AG04450 (cell line): Measurements from ENCODE around the gene SPG11. TPM values are rescaled to one million over a fixed set of nuclear protein-coding genes. Genes with fewer than 3 reads are reported as not detected.
"Not testable (repeated sequence)": the region's sequence is repeated elsewhere in the genome, so short reads cannot be mapped to it uniquely, and the experiment has no call there.

Source experiments
- CTCF ChIA-PET: fragments of 300-600, 350-600 bp; formaldehyde crosslinking; extraction: SDS; loops from one replicate; lab custom pipeline; 2022; ENCODE audit warnings: antibody characterized with exemption, inconsistent platforms; lab: Charles Lee
- POLR2A ChIA-PET: fragments of 350-600 bp; formaldehyde crosslinking; extraction: SDS; loops from one replicate; lab custom pipeline; 2021; ENCODE audit warnings: antibody characterized with exemption, inconsistent platforms; lab: Yijun Ruan, JAX
- DNase-seq: peaks from one replicate; pipeline ENCODE4 v3.0.0-alpha.2; 2011; ENCODE audit warnings: low read depth, low spot score
- H3K27ac ChIP-seq: one replicate; pipeline ENCODE4 v1.5.1; 2012; ENCODE audit warnings: low read depth, low read length, control low read depth
- H3K27me3 ChIP-seq: one replicate; pipeline ENCODE4 v1.6.0; 2012; ENCODE audit warnings: low read length; ENCODE audit not compliant: control insufficient read depth, insufficient read depth
- H3K4me3 ChIP-seq: 2 replicates; pipeline ENCODE4 v1.5.1; 2011; ENCODE audit warnings: mild to moderate bottlenecking, low read depth, low read length, control low read depth
- H3K9me3 ChIP-seq: 2 replicates; pipeline ENCODE4 v1.5.1; 2012; ENCODE audit warnings: low read length; ENCODE audit not compliant: control insufficient read depth, insufficient read depth
- polyA plus RNA-seq: library from polyadenylated mRNA; depleted of rRNA; stranded (reverse); fragments of >200 nt; gene quantifications from 2 replicates; pipeline ENCODE4 v1.2.3, GENCODE V29; 2011
- TF ChIP-seq, protein P1 (sequence below): IDR thresholded peaks from 2 replicates; pipeline ENCODE4 v1.5.1; 2011; ENCODE audit warnings: low read depth, low read length, control low read depth, inconsistent platforms

The SPG11 gene
- polyA plus RNA-seq, 1 experiment: 39.6 TPM

DNA sequence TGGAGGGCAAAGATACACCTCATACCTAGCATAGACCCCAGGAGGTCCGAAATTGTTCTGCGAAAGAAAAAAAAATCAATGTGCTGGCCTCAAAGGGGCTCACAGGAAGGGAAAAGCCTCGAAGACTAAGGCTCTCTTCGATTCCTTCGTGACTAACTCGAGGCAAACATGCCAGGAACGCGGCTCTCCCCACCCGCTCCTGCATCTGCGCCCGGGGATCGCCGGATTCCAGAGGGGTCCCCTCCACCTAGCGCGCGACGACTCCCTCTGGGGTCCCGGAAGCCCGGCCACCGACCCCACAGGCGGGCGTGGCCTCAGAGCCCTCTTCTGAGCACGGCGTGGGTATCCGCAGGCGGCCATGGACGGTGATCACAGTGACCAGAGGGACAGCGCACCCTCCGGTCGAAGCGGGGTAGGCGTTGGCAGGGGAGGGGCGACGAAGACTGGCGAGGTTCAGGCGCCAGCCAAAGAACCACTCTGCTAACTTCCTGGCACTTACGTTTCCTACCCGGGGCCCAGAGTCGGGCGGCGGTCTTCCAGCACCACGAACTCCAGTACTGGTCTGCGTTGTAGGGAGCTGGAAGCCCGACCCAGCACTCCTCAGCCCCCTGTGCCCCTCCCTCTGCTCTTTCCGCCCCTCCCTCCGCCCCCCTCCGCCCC is 127.0 kb downstream of the SPG11 start:
- CTCF ChIA-PET: interaction anchor here (0.7 to 1.0 kb wide), 2 partner anchors 9 to 664 kb away, joined by 3 to 6 read pairs; no protein-coding TSS in a partner anchor

DNA sequence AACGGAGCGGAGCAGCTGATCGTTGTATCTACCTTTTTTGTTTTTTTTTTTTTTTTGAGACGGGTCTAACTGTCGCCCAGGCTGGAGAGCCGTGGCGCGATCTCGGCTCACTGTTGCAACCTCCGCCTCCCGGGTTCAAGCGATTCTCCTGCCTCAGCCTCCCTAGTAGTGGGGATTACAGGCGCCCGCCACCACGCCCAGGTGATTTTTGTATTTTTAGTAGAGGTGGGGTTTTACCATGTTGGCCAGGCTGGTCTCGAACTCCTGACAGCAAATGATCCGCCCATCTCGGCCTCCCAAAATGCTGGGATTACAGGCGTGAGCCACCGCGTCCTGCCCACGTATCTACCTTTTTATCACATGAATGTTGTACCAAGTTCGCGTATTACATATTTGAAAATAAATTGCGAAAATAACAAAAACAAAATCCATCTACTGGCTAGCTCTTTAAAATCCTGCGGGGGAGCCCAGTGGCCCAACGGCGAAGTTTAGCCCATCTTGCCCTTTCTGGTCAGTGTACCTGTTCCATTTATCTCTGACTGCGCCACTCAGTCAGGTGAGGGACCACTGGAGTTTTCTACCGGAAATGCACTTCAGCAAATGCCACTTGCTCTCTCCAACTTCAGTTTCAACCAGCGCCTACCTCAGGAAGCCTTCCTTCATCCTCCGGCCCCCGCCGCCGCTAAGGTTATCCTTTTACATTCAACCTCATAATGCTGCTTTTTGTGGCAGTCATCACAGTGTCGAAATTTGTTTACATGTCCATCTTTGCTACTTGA is 127.8 kb downstream of the SPG11 start:
- Histone ChIP-seq H3K27ac (peak overlapping the region; percentile 97), H3K9me3 (peaks cover 3% of the 10 kb centered on the region; the same call in 1 of the 2 replicates), H3K27me3 (no peaks in the 10 kb centered on the region), H3K4me3 (peak overlapping the region; percentile 84)
- CTCF ChIA-PET: interaction anchor here (0.7 to 1.0 kb wide), 2 partner anchors 34 to 622 kb away, joined by 3 read pairs; no protein-coding TSS in a partner anchor
- POLR2A ChIA-PET: no interaction called here
- TF ChIP-seq, protein P1, sequence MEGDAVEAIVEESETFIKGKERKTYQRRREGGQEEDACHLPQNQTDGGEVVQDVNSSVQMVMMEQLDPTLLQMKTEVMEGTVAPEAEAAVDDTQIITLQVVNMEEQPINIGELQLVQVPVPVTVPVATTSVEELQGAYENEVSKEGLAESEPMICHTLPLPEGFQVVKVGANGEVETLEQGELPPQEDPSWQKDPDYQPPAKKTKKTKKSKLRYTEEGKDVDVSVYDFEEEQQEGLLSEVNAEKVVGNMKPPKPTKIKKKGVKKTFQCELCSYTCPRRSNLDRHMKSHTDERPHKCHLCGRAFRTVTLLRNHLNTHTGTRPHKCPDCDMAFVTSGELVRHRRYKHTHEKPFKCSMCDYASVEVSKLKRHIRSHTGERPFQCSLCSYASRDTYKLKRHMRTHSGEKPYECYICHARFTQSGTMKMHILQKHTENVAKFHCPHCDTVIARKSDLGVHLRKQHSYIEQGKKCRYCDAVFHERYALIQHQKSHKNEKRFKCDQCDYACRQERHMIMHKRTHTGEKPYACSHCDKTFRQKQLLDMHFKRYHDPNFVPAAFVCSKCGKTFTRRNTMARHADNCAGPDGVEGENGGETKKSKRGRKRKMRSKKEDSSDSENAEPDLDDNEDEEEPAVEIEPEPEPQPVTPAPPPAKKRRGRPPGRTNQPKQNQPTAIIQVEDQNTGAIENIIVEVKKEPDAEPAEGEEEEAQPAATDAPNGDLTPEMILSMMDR: no peak
- no peak for DNase-seq

More for the DNA sequence above, 127.0 kb downstream of the SPG11 start:
- Histone ChIP-seq H3K27ac (peak overlapping the region; percentile 97), H3K4me3 (peak overlapping the region; percentile 84), H3K9me3 (peaks cover 3% of the 10 kb centered on the region; the same call in 1 of the 2 replicates), H3K27me3 (no peaks in the 10 kb centered on the region)
- TF ChIP-seq, protein P1: peak; percentile 49
- peak; percentile 43 for DNase-seq
- POLR2A ChIA-PET: interaction anchor here (0.7 to 1.5 kb wide), 11 partner anchors 9 to 736 kb away, joined by 3 to 13 read pairs (median 4); partner anchors contain the start of genes CTDSPL2, GOLM2, HYPK and SERINC4

DNA sequence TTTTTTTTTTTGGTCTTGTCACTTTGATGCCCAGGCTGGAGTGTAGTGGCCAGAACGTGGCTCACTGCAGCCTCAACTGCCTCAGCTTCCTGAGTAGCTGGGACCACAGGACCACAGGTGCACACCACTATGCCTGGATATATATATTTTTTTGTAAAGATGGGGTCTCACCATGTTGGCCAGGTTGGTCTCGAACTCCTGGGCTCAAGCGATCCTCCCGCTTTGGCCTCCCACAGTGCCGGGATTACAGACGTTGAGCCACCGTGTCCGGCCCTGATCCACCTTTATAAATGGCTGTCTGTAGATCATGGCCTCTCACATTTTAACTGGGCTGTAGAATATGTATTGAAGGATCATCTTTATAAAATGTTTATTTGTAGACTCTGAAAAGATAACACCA is 128.4 kb downstream of the SPG11 start:
- no peaks in the 10 kb centered on the region for H3K27me3 ChIP-seq
- no peak overlapping the region for H3K4me3 ChIP-seq
- DNase-seq: no peak
- H3K27ac ChIP-seq: no peak overlapping the region
- POLR2A ChIA-PET: no interaction called here
- H3K9me3 ChIP-seq: peaks cover 3% of the 10 kb centered on the region; the same call in 1 of the 2 replicates
- TF ChIP-seq, protein P1: no peak
- CTCF ChIA-PET: interaction anchor here (0.7 to 1.0 kb wide), 2 partner anchors 34 to 621 kb away, joined by 3 read pairs; no protein-coding TSS in a partner anchor

DNA sequence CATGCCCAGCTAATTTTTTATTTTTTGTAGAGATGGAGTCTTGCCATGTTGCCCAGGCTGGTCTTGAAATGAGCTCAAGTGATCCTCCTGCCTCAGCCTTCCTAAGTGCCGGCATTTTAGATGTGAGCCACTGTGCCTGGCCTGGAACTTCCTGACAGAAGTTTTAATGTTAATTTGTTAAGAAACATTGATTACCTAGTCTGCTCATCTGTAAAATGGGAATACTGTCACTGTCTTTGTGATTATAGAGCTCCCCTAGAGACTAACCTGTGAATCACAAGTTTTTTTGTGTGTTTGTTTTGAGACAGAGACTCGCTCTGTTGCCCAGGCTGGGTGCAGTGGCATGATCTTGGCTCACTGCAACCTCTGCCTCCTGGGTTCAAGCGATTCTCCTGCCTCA is 130.8 kb downstream of the SPG11 start:
- CTCF ChIA-PET: interaction anchor here (2.4 kb wide), 1 partner anchor 31 kb away, joined by 6 read pairs; no protein-coding TSS in a partner anchor
- TF ChIP-seq, protein P1: no peak
- no peak for DNase-seq
- POLR2A ChIA-PET: interaction anchor here (0.7 kb wide), 1 partner anchor 13 kb away, joined by 5 read pairs; no protein-coding TSS in a partner anchor
- Histone ChIP-seq H3K4me3 (no peak overlapping the region), H3K27ac (no peak overlapping the region), H3K9me3 (peaks cover 3% of the 10 kb centered on the region; the same call in 1 of the 2 replicates), H3K27me3 (no peaks in the 10 kb centered on the region)

DNA sequence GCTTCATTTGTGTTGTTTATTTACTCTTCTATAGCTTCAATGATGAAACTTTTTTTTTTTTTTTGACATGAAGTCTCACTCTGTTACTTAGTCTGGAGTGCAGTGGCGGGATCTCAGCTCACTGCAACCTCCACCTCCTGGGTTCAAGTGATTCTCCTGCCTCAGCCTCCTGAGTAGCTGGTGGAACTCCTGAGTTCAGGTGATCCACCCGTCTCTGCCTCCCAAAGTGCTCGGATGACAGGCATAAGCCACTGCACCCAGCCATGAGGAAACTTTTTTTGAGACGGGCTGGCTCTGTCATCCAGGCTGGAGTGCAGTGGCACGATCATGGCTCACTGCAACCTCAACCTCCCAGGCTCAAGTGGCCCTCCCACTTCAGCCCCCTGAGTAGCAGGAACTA is 131.2 kb downstream of the SPG11 start:
- H3K27ac ChIP-seq, H3K27me3 ChIP-seq, H3K4me3 ChIP-seq, DNase-seq, H3K9me3 ChIP-seq: not testable (repeated sequence)
- ChIA-PET CTCF (interaction anchor here (2.4 kb wide), 1 partner anchor 31 kb away, joined by 6 read pairs; no protein-coding TSS in a partner anchor), POLR2A (interaction anchor here (0.7 kb wide), 1 partner anchor 14 kb away, joined by 5 read pairs; no protein-coding TSS in a partner anchor)
